HCT116 (cell line): ENCODE results near the gene CATSPERD. TPM values are rescaled to one million over a fixed set of nuclear protein-coding genes. Genes with fewer than 3 reads are reported as not detected.

Experiments
- ATAC-seq: fragments of 200-7000 bp; cut with Tn5 transposase; 2 replicates; pipeline ENCODE4 v1.9.1; 2020; ENCODE audit warnings: mild to moderate bottlenecking, moderate library complexity
- BruUV-seq: library from RNA; stranded (reverse); fragments of 400-500 nt; replicated peaks from 2 replicates; lab custom pipeline; 2021; lab: Mats Ljungman, UMichigan
- CTCF ChIA-PET: fragments of 300-600 bp; sonication (Branson Sonifier 250); formaldehyde crosslinking; loops from one replicate; lab custom pipeline; 2021; ENCODE audit warnings: antibody characterized with exemption; lab: Charles Lee
- POLR2A ChIA-PET: fragments of 300-600, 350-600 bp; sonication (Branson Sonifier 250); formaldehyde crosslinking; loops from one replicate; lab custom pipeline; 2021; ENCODE audit warnings: antibody characterized with exemption; lab: Charles Lee
- RAD21 ChIA-PET, 2 experiments: fragments of 300-600 bp; sonication (Branson Sonifier 250); formaldehyde crosslinking; loops; one replicate each; lab custom pipeline; 2023; ENCODE audit warnings: low total read pairs in 2 of 2; ENCODE audit not compliant: uncharacterized antibody in 2 of 2, unreplicated experiment in 2 of 2, low non-redundant PET in 1 of 2; lab: Charles Lee
- DNase-seq: peaks from one replicate; pipeline ENCODE4 v3.0.0-alpha.2; 2010; ENCODE audit warnings: low read depth, low spot score
- H2AFZ ChIP-seq: fragments of 200-600 bp; shearing (Covaris generic), sonication (generic); 2 replicates; pipeline ENCODE4 v1.6.1; 2017; ENCODE audit warnings: low read depth, mixed run types, mixed read lengths, antibody characterized with exemption, low read length; ENCODE audit not compliant: poor library complexity, severe bottlenecking
- H3K27ac ChIP-seq: 2 replicates; pipeline ENCODE4 v1.5.1; 2012; ENCODE audit warnings: low read depth, low read length
- H3K27me3 ChIP-seq: fragments of 200-600 bp; sonication (generic); 2 replicates; pipeline ENCODE4 v1.6.1; 2016; ENCODE audit warnings: mixed run types, low read length, mixed read lengths; ENCODE audit not compliant: insufficient read depth
- H3K36me3 ChIP-seq, 2 experiments: fragments of 200-500 bp in 1 of 2; fragments of 200-600 bp in 1 of 2; sonication (Bioruptor generic) in 1 of 2; sonication (generic) in 1 of 2; 2 replicates each; pipeline versions ENCODE4 v1.5.1 to v1.6.1; 2014 to 2016; ENCODE audit warnings: low read length in 2 of 2, inconsistent platforms in 1 of 2, mixed read lengths in 1 of 2, mixed run types in 1 of 2; ENCODE audit not compliant: insufficient read depth in 2 of 2, control insufficient read depth in 1 of 2
- H3K4me1 ChIP-seq, 2 experiments: fragments of 200-600 bp in 1 of 2; sonication (generic) in 1 of 2; 2 replicates each; pipeline versions ENCODE4 v1.5.1 to v1.6.1; 2012 to 2017; ENCODE audit warnings: low read length in 2 of 2, inconsistent platforms in 1 of 2, mild to moderate bottlenecking in 1 of 2, mixed read lengths in 1 of 2, mixed run types in 1 of 2, moderate library complexity in 1 of 2; ENCODE audit not compliant: insufficient read depth in 2 of 2, control insufficient read depth in 1 of 2
- H3K4me2 ChIP-seq: fragments of 200-600 bp; sonication (generic); 2 replicates; pipeline ENCODE4 v1.6.1; 2017; ENCODE audit warnings: mixed run types, low read length, mixed read lengths
- H3K4me3 ChIP-seq, 2 experiments: fragments of 200-600 bp in 1 of 2; sonication (generic) in 1 of 2; replicated peaks in 1 of 2; 2 replicates each; pipeline ENCODE4 v1.5.1; 2011 to 2016; ENCODE audit warnings: low read length in 2 of 2, control low read depth in 1 of 2, low read depth in 1 of 2, mild to moderate bottlenecking in 1 of 2, mixed read lengths in 1 of 2, mixed run types in 1 of 2
- H3K79me2 ChIP-seq: fragments of 200-600 bp; sonication (generic); 2 replicates; pipeline ENCODE4 v1.6.1; 2017; ENCODE audit warnings: mild to moderate bottlenecking, mixed run types, low read length, moderate library complexity, mixed read lengths; ENCODE audit not compliant: insufficient read depth
- H3K9ac ChIP-seq: fragments of 200-600 bp; sonication (generic); 2 replicates; pipeline ENCODE4 v1.6.1; 2016; ENCODE audit warnings: low read length, mixed read lengths
- H3K9me2 ChIP-seq: fragments of 200-600 bp; sonication (generic), shearing (Covaris generic); 2 replicates; pipeline ENCODE4 v1.6.1; 2017; ENCODE audit warnings: mixed run types, mild to moderate bottlenecking, moderate library complexity; ENCODE audit not compliant: insufficient read depth
- H3K9me3 ChIP-seq, 2 experiments: fragments of 200-500 bp in 1 of 2; fragments of 200-600 bp in 1 of 2; sonication (Bioruptor generic) in 1 of 2; sonication (generic) in 1 of 2; 2 replicates each; pipeline ENCODE4 v1.6.1; 2014 to 2017; ENCODE audit warnings: low read length in 2 of 2, mixed read lengths in 2 of 2, inconsistent platforms in 1 of 2, low read depth in 1 of 2, mild to moderate bottlenecking in 1 of 2, mixed run types in 1 of 2, moderate library complexity in 1 of 2; ENCODE audit not compliant: control insufficient read depth in 1 of 2, insufficient read depth in 1 of 2
- H4K20me1 ChIP-seq: fragments of 200-600 bp; sonication (generic), shearing (Covaris generic); 2 replicates; pipeline ENCODE4 v1.6.1; 2017; ENCODE audit warnings: mixed run types, mild to moderate bottlenecking, moderate library complexity; ENCODE audit not compliant: insufficient read depth
- ELF1 ChIP-seq: IDR thresholded peaks from 2 replicates; pipeline ENCODE4 v1.6.1; 2012; ENCODE audit warnings: low read depth, borderline replicate concordance
- EZH2 ChIP-seq: fragments of 200-600 bp; sonication (generic); IDR thresholded peaks from 2 replicates; pipeline ENCODE4 v1.6.1; 2017; ENCODE audit warnings: antibody characterized with exemption, mixed run types
- JUND ChIP-seq: IDR thresholded peaks from 2 replicates; pipeline ENCODE4 v1.6.1; 2012
- RAD21 ChIP-seq: IDR thresholded peaks from 2 replicates; pipeline ENCODE4 v1.6.1; 2012; ENCODE audit warnings: low read depth, mild to moderate bottlenecking
- SRF ChIP-seq: IDR thresholded peaks from 2 replicates; pipeline ENCODE4 v1.6.1; 2012; ENCODE audit warnings: low read depth
- intact Hi-C: fragments of 100-400 bp; cut with micrococcal nuclease; formaldehyde crosslinking; loops from 2 replicates; pipeline ENCODE4 v1.10.0; 2022
- total RNA-seq: library from RNA; stranded (reverse); gene quantifications from one replicate; pipeline ENCODE4 v1.2.1, GENCODE V29; 2021; ENCODE audit not compliant: unreplicated experiment
- TF ChIP-seq, protein P1 (sequence below): IDR thresholded peaks from 2 replicates; pipeline ENCODE4 v1.6.1; 2011; ENCODE audit warnings: mild to moderate bottlenecking, low read length, moderate library complexity; ENCODE audit not compliant: insufficient replicate concordance; ENCODE audit errors: extremely low read depth
- TF ChIP-seq, protein P2 (sequence below), 3 experiments: fragments of 200-600 bp in 1 of 3; sonication (generic) in 1 of 3; IDR thresholded peaks in 2 of 3; conservative IDR thresholded peaks in 1 of 3; 2 replicates each; pipeline ENCODE4 v1.5.1; 2012 to 2017; ENCODE audit warnings: low read depth in 2 of 3, low read length in 2 of 3, antibody characterized with exemption in 1 of 3, borderline replicate concordance in 1 of 3, control low read depth in 1 of 3, mild to moderate bottlenecking in 1 of 3, mixed read lengths in 1 of 3, mixed run types in 1 of 3, moderate library complexity in 1 of 3; ENCODE audit not compliant: insufficient read depth in 1 of 3

CATSPERD gene
- total RNA-seq, 1 experiment from 2014 or later = not detected

GRCh38 chr19:5823579-5824281, 103.3 kb downstream of the CATSPERD start:
- Histone ChIP-seq H3K36me3 (no peaks in the 10 kb centered on the region), H3K27ac (no peak overlapping the region), H2AFZ (no peak overlapping the region), H3K27me3 (no peaks in the 10 kb centered on the region), H3K79me2 (no peaks in the 10 kb centered on the region), H4K20me1 (no peaks in the 10 kb centered on the region), H3K9me2 (no peaks in the 10 kb centered on the region), H3K4me2 (no peak overlapping the region), H3K9ac (no peak overlapping the region), H3K9me3 (no peaks in the 10 kb centered on the region), H3K4me3 (no peak overlapping the region), H3K4me1 (peaks cover 13 to 29% of the 10 kb centered on the region in 2 experiments)
- TF ChIP-seq, protein P1, sequence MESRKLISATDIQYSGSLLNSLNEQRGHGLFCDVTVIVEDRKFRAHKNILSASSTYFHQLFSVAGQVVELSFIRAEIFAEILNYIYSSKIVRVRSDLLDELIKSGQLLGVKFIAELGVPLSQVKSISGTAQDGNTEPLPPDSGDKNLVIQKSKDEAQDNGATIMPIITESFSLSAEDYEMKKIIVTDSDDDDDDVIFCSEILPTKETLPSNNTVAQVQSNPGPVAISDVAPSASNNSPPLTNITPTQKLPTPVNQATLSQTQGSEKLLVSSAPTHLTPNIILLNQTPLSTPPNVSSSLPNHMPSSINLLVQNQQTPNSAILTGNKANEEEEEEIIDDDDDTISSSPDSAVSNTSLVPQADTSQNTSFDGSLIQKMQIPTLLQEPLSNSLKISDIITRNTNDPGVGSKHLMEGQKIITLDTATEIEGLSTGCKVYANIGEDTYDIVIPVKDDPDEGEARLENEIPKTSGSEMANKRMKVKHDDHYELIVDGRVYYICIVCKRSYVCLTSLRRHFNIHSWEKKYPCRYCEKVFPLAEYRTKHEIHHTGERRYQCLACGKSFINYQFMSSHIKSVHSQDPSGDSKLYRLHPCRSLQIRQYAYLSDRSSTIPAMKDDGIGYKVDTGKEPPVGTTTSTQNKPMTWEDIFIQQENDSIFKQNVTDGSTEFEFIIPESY = no peak
- TF ChIP-seq ELF1 = no peak
- TF ChIP-seq JUND = no peak
- peak; percentile 66 for TF ChIP-seq RAD21
- no peak for TF ChIP-seq SRF
- TF ChIP-seq, protein P2, sequence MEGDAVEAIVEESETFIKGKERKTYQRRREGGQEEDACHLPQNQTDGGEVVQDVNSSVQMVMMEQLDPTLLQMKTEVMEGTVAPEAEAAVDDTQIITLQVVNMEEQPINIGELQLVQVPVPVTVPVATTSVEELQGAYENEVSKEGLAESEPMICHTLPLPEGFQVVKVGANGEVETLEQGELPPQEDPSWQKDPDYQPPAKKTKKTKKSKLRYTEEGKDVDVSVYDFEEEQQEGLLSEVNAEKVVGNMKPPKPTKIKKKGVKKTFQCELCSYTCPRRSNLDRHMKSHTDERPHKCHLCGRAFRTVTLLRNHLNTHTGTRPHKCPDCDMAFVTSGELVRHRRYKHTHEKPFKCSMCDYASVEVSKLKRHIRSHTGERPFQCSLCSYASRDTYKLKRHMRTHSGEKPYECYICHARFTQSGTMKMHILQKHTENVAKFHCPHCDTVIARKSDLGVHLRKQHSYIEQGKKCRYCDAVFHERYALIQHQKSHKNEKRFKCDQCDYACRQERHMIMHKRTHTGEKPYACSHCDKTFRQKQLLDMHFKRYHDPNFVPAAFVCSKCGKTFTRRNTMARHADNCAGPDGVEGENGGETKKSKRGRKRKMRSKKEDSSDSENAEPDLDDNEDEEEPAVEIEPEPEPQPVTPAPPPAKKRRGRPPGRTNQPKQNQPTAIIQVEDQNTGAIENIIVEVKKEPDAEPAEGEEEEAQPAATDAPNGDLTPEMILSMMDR (IDR thresholded peaks at IDR 0.05 in 2 of 3, conservative IDR thresholded peaks at IDR 0.05 in 1 of 3; ENCODE audit: borderline replicate concordance in 1 of 3, insufficient read depth in 1 of 3, low read depth in 2 of 3, low read length in 2 of 3) = peak; percentile 55 to 81 (median 75)
- TF ChIP-seq EZH2 = no peak
- RAD21 ChIA-PET = interaction anchor here in 1 of 2 experiments (1.7 kb wide), 1 partner anchor 20 kb away, joined by 7 read pairs; the partner anchor contains the start of gene NRTN
- CTCF ChIA-PET = interaction anchor here (1.1 to 5.1 kb wide), 4 partner anchors 15 to 74 kb away, joined by 3 to 45 read pairs (median 4); partner anchors contain the start of gene NRTN
- intact Hi-C loops = loop anchor here (1.0 kb wide), 1 partner anchor 49 kb away; no protein-coding TSS in a partner anchor
- POLR2A ChIA-PET = interaction anchor here (1.2 kb wide), 1 partner anchor 20 kb away, joined by 3 read pairs; no protein-coding TSS in a partner anchor
- BruUV-seq = no TSS peak
- DNase-seq (no peak), ATAC-seq (peak; percentile 42)
